ENCODE data around the gene CDKAL1. TPM values are rescaled to one million over a fixed set of nuclear protein-coding genes. Genes with fewer than 3 reads are reported as not detected.

CDKAL1 gene
- total and polyA plus RNA-seq, 2 of the 13 experiments (the other 11 are each of a cell fraction or from before 2014, with no cell fraction given): 9.5 to 27.7 TPM

DNA sequence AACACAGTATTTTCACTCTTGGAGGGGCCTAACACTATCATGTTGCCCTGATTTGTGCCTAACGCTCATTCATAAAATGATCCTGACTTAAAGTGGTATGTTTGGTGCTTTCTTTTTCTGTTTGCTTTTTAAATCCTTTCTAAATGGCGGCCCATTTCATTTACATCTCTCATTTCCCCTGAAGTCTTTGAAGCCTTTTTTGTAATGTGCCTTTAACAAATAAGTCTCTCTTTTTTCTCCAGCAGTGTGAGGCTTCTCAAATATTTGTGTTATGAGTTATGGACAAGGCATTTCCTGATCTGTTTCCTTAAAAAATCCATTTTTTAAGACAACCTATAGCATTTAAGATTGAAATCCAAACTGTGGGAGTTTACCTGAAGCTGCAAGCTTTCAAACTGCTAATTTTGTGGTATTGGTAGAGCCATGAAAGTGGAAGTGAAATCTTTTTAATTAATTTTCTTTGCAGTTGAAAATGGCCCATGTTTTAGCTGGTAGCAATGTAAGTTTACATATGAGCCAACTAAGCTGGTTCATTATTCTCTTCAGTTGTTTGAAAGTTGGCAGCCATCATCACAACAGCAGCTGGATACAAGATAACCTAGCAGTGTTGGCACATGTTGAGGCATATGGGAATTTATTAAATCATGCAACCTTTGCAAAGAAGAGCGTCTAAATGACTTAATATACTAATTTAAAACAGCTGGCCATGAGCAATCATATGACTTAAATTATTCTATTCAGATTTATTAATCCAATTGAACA, 469.7 kb downstream of the CDKAL1 start (continued):
- TF ChIP-seq EED (CRISPR knock-in tag; IDR thresholded peaks at IDR 0.05) (no peak), CHD4 (IDR thresholded peaks at IDR 0.05; ENCODE audit: borderline replicate concordance, low read length) (0 out of 2 replicates have a peak, but pooled peaks have one; percentile 50), ZNF7 (CRISPR knock-in tag; IDR thresholded peaks at IDR 0.05) (no peak), MTA3 (CRISPR knock-in tag; IDR thresholded peaks at IDR 0.05) (no peak), ZNF256 (CRISPR knock-in tag; conservative IDR thresholded peaks at IDR 0.05) (no peak), MXD4 (CRISPR knock-in tag; IDR thresholded peaks at IDR 0.05) (0 out of 2 replicates have a peak, but pooled peaks have one; percentile 2), ZNF33A (CRISPR knock-in tag; IDR thresholded peaks at IDR 0.05; ENCODE audit: borderline replicate concordance) (no peak), ZNF619 (CRISPR knock-in tag; IDR thresholded peaks at IDR 0.05) (no peak), ZNF180 (CRISPR knock-in tag; IDR thresholded peaks at IDR 0.05; ENCODE audit: borderline replicate concordance, low read depth) (no peak), MLLT10 (CRISPR knock-in tag; IDR thresholded peaks at IDR 0.05) (no peak), HNRNPK (IDR thresholded peaks at IDR 0.05; ENCODE audit: low read depth, low read length, poor library complexity, severe bottlenecking) (no peak), ZBTB38 (CRISPR knock-in tag; IDR thresholded peaks at IDR 0.05) (no peak), CBFB (CRISPR knock-in tag; IDR thresholded peaks at IDR 0.05) (no peak), KLF15 (CRISPR knock-in tag; IDR thresholded peaks at IDR 0.05; ENCODE audit: borderline replicate concordance) (no peak), HMG20A (CRISPR knock-in tag; IDR thresholded peaks at IDR 0.05; ENCODE audit: borderline replicate concordance) (peak; percentile 99)
- TF ChIP-seq, protein P1, sequence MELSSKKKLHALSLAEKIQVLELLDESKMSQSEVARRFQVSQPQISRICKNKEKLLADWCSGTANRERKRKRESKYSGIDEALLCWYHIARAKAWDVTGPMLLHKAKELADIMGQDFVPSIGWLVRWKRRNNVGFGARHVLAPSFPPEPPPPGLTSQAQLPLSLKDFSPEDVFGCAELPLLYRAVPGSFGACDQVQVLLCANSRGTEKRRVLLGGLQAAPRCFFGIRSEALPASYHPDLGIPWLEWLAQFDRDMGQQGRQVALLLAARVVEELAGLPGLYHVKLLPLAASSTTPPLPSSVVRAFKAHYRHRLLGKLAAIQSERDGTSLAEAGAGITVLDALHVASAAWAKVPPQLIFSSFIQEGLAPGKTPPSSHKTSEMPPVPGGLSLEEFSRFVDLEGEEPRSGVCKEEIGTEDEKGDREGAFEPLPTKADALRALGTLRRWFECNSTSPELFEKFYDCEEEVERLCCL (CRISPR knock-in tag; IDR thresholded peaks at IDR 0.05; ENCODE audit: borderline replicate concordance): no peak
- TF ChIP-seq, protein P2, sequence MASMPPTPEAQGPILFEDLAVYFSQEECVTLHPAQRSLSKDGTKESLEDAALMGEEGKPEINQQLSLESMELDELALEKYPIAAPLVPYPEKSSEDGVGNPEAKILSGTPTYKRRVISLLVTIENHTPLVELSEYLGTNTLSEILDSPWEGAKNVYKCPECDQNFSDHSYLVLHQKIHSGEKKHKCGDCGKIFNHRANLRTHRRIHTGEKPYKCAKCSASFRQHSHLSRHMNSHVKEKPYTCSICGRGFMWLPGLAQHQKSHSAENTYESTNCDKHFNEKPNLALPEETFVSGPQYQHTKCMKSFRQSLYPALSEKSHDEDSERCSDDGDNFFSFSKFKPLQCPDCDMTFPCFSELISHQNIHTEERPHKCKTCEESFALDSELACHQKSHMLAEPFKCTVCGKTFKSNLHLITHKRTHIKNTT (CRISPR knock-in tag; IDR thresholded peaks at IDR 0.05): no peak
- TF ChIP-seq, protein P3, sequence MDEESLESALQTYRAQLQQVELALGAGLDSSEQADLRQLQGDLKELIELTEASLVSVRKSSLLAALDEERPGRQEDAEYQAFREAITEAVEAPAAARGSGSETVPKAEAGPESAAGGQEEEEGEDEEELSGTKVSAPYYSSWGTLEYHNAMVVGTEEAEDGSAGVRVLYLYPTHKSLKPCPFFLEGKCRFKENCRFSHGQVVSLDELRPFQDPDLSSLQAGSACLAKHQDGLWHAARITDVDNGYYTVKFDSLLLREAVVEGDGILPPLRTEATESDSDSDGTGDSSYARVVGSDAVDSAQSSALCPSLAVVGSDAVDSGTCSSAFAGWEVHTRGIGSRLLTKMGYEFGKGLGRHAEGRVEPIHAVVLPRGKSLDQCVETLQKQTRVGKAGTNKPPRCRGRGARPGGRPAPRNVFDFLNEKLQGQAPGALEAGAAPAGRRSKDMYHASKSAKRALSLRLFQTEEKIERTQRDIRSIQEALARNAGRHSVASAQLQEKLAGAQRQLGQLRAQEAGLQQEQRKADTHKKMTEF (CRISPR knock-in tag; IDR thresholded peaks at IDR 0.05): peak; percentile 98
- TF ChIP-seq, protein P4, sequence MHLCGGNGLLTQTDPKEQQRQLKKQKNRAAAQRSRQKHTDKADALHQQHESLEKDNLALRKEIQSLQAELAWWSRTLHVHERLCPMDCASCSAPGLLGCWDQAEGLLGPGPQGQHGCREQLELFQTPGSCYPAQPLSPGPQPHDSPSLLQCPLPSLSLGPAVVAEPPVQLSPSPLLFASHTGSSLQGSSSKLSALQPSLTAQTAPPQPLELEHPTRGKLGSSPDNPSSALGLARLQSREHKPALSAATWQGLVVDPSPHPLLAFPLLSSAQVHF (CRISPR knock-in tag; IDR thresholded peaks at IDR 0.05): no peak
- TF ChIP-seq, protein P5, sequence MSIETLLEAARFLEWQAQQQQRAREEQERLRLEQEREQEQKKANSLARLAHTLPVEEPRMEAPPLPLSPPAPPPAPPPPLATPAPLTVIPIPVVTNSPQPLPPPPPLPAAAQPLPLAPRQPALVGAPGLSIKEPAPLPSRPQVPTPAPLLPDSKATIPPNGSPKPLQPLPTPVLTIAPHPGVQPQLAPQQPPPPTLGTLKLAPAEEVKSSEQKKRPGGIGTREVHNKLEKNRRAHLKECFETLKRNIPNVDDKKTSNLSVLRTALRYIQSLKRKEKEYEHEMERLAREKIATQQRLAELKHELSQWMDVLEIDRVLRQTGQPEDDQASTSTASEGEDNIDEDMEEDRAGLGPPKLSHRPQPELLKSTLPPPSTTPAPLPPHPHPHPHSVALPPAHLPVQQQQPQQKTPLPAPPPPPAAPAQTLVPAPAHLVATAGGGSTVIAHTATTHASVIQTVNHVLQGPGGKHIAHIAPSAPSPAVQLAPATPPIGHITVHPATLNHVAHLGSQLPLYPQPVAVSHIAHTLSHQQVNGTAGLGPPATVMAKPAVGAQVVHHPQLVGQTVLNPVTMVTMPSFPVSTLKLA (IDR thresholded peaks at IDR 0.05): no peak
- TF ChIP-seq, protein P6, sequence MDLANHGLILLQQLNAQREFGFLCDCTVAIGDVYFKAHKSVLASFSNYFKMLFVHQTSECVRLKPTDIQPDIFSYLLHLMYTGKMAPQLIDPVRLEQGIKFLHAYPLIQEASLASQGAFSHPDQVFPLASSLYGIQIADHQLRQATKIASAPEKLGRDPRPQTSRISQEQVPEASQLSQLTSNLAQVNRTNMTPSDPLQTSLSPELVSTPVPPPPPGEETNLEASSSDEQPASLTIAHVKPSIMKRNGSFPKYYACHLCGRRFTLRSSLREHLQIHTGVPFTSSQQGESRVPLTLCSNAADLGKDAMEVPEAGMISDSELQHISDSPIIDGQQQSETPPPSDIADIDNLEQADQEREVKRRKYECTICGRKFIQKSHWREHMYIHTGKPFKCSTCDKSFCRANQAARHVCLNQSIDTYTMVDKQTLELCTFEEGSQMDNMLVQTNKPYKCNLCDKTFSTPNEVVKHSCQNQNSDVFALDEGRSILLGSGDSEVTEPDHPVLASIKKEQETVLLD (CRISPR knock-in tag; IDR thresholded peaks at IDR 0.05; ENCODE audit: low read depth): no peak
- TF ChIP-seq, protein P7, sequence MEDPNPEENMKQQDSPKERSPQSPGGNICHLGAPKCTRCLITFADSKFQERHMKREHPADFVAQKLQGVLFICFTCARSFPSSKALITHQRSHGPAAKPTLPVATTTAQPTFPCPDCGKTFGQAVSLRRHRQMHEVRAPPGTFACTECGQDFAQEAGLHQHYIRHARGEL (CRISPR knock-in tag; IDR thresholded peaks at IDR 0.05): no peak
